Ascending aorta (tissue), 2 donors: ENCODE measurements around the gene CCDC30. TPM values are rescaled to one million over a fixed set of nuclear protein-coding genes. Genes with fewer than 3 reads are reported as not detected.
"Not testable (repeated sequence)": the region's sequence is repeated elsewhere in the genome, so short reads cannot be mapped to it uniquely, and the experiment has no call there.

Experiments used
- DNase-seq, 2 donors: peaks; one replicate each; pipeline ENCODE4 v3.0.0-alpha.2; 2019; ENCODE audit warnings: low spot score in 2 of 2
- H3K27ac ChIP-seq, 2 donors: fragments of 200-600 bp; sonication (generic); one replicate each; pipeline ENCODE4 v1.5.1; 2016 to 2017; ENCODE audit warnings: mild to moderate bottlenecking in 1 of 2
- H3K27me3 ChIP-seq: fragments of 200-600 bp; sonication (generic); one replicate; pipeline ENCODE4 v1.5.1; 2017
- H3K36me3 ChIP-seq, 2 donors: fragments of 200-600 bp; sonication (generic); one replicate each; pipeline ENCODE4 v1.5.1; 2016
- H3K4me1 ChIP-seq, 2 donors: fragments of 200-600 bp; sonication (generic); one replicate each; pipeline ENCODE4 v1.5.1; 2016 to 2017; ENCODE audit warnings: mild to moderate bottlenecking in 1 of 2
- H3K4me3 ChIP-seq, 2 donors: fragments of 200-600 bp; sonication (generic); one replicate each; pipeline ENCODE4 v1.5.1; 2016 to 2017; ENCODE audit warnings: mild to moderate bottlenecking in 1 of 2
- H3K9me3 ChIP-seq, 2 donors: fragments of 200-600 bp; sonication (generic); one replicate each; pipeline ENCODE4 v1.5.1; 2016
- intact Hi-C: fragments of 100-400 bp; cut with DNase I; formaldehyde crosslinking; loops from one replicate; pipeline ENCODE4 v1.15.1; 2023
- total RNA-seq: library from RNA; depleted of rRNA; stranded (reverse); fragments of >200 nt; gene quantifications from one replicate; pipeline ENCODE4 v1.1.0, GENCODE V29; 2016
- TF ChIP-seq, protein P1 (sequence below), 3 experiments: fragments of 200-600 bp in 2 of 3; fragments of 450-650 bp in 1 of 3; sonication (generic) in 2 of 3; IDR thresholded peaks; one replicate each; pipeline ENCODE4 v1.5.1; 2016 to 2019; ENCODE audit warnings: antibody characterized with exemption in 3 of 3, mild to moderate bottlenecking in 1 of 3, moderate library complexity in 1 of 3

Gene CCDC30
- total RNA-seq, 1 donor from 2014 or later: not detected

- no peak for DNase-seq
- TF ChIP-seq, protein P1, sequence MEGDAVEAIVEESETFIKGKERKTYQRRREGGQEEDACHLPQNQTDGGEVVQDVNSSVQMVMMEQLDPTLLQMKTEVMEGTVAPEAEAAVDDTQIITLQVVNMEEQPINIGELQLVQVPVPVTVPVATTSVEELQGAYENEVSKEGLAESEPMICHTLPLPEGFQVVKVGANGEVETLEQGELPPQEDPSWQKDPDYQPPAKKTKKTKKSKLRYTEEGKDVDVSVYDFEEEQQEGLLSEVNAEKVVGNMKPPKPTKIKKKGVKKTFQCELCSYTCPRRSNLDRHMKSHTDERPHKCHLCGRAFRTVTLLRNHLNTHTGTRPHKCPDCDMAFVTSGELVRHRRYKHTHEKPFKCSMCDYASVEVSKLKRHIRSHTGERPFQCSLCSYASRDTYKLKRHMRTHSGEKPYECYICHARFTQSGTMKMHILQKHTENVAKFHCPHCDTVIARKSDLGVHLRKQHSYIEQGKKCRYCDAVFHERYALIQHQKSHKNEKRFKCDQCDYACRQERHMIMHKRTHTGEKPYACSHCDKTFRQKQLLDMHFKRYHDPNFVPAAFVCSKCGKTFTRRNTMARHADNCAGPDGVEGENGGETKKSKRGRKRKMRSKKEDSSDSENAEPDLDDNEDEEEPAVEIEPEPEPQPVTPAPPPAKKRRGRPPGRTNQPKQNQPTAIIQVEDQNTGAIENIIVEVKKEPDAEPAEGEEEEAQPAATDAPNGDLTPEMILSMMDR (IDR thresholded peaks at IDR 0.05): no peak
- no peaks in the 10 kb centered on the region for H3K9me3 ChIP-seq
- H3K36me3 ChIP-seq: peaks cover 14 to 16% of the 10 kb centered on the region in 2 donors
- H3K4me3 ChIP-seq: peak overlapping the region; percentile 77
- H3K4me1 ChIP-seq: no peaks in the 10 kb centered on the region
- no peak overlapping the region for H3K27ac ChIP-seq
- H3K27me3 ChIP-seq: no peaks in the 10 kb centered on the region
- intact Hi-C loops: loop anchor here (2.0 to 5.0 kb wide), 4 partner anchors 219 to 1188 kb away; partner anchors contain the start of genes KDM4A and YBX1
Measured at GRCh38 chr1:42463921-42464320, 835 bp downstream of the CCDC30 start.

DNA sequence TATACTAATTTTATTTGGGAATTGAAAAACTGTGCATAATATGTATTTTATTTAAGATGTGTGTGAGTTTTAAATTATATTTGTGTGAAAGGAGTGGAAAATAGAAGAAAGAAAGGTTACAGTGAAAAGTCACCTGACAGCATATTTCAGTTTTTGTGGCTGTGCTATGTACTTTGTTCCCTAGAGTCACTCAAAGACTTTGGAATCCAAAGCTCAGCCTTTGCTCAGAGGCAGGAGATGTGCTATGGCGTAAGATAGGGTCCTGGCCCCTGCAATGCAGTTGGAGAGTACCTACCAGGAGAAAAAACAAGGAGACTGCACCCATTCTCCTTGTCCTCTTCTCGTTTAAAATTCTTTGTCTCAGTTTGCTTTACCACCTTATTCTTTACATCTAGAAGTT is 2.9 kb downstream of the CCDC30 start:
- H3K36me3 ChIP-seq: no peaks in the 10 kb centered on the region
- TF ChIP-seq, protein P1 (IDR thresholded peaks at IDR 0.05): no peak
- intact Hi-C loops: no loop called here

GRCh38 chr1:42469727-42470126 is 6.6 kb downstream of the CCDC30 start:
- no peaks in the 10 kb centered on the region for H3K27me3 ChIP-seq
- no peak overlapping the region for H3K4me3 ChIP-seq
- no peaks in the 10 kb centered on the region for H3K9me3 ChIP-seq
- H3K36me3 ChIP-seq: peaks cover 0 to 2% of the 10 kb centered on the region in 2 donors
- DNase-seq: no peak
- TF ChIP-seq, protein P1 (IDR thresholded peaks at IDR 0.05): no peak
- H3K27ac ChIP-seq: no peak overlapping the region
- H3K4me1 ChIP-seq: no peaks in the 10 kb centered on the region
- intact Hi-C loops: no loop called here

More for the DNA sequence above, 2.9 kb downstream of the CCDC30 start:
- no peaks in the 10 kb centered on the region for H3K4me1 ChIP-seq
- no peak overlapping the region for H3K27ac ChIP-seq
- DNase-seq: no peak
- H3K9me3 ChIP-seq: no peaks in the 10 kb centered on the region
- no peaks in the 10 kb centered on the region for H3K27me3 ChIP-seq
- no peak overlapping the region for H3K4me3 ChIP-seq

- TF ChIP-seq, protein P1 (IDR thresholded peaks at IDR 0.05): no peak
- intact Hi-C loops: no loop called here
- no peak overlapping the region for H3K4me3 ChIP-seq
Measured at GRCh38 chr1:42476605-42477004, 13.5 kb downstream of the CCDC30 start.

DNA sequence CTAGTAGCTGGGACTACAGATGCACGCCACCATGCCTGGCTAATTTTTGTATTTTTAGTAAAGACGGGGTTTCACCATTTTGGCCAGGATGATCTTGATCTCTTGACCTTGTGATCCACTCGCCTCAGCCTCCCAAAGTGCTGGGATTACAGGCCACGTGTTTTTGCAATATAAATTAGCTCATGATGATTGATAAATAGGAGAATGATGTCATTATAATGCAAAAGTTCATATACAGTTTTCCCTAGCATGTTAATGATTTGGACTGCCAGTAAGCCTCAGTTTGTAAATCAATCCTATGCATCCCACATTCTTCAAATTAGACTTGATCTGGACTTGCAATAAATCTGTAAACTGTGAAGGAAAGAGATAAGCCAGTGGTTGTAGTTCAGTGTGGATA is 14.3 kb downstream of the CCDC30 start:
- H3K4me3 ChIP-seq, H3K27ac ChIP-seq, H3K27me3 ChIP-seq, intact Hi-C loops, DNase-seq, H3K4me1 ChIP-seq, H3K9me3 ChIP-seq: not testable (repeated sequence)
- peaks cover 6 to 15% of the 10 kb centered on the region in 2 donors for H3K36me3 ChIP-seq

More at GRCh38 chr1:42476605-42477004, 13.5 kb downstream of the CCDC30 start:
- H3K27me3 ChIP-seq: no peaks in the 10 kb centered on the region
- no peaks in the 10 kb centered on the region for H3K4me1 ChIP-seq
- no peaks in the 10 kb centered on the region for H3K9me3 ChIP-seq
- no peak overlapping the region for H3K27ac ChIP-seq
- peaks cover 6 to 11% of the 10 kb centered on the region in 2 donors for H3K36me3 ChIP-seq
- no peak for DNase-seq

GRCh38 chr1:42477775-42478174 is 14.7 kb downstream of the CCDC30 start:
- Histone ChIP-seq H3K27me3 (no peaks in the 10 kb centered on the region), H3K4me1 (no peaks in the 10 kb centered on the region), H3K36me3 (peaks cover 6 to 19% of the 10 kb centered on the region in 2 donors), H3K9me3 (no peaks in the 10 kb centered on the region), H3K27ac (no peak overlapping the region), H3K4me3 (no peak overlapping the region)
- TF ChIP-seq, protein P1 (IDR thresholded peaks at IDR 0.05): no peak
- no peak for DNase-seq
- intact Hi-C loops: no loop called here
